Measurements from ENCODE around the gene WDR45.
A peak's percentile ranks its signal among the peaks of the same experiment; 100 is the strongest.

The WDR45 gene

DNA sequence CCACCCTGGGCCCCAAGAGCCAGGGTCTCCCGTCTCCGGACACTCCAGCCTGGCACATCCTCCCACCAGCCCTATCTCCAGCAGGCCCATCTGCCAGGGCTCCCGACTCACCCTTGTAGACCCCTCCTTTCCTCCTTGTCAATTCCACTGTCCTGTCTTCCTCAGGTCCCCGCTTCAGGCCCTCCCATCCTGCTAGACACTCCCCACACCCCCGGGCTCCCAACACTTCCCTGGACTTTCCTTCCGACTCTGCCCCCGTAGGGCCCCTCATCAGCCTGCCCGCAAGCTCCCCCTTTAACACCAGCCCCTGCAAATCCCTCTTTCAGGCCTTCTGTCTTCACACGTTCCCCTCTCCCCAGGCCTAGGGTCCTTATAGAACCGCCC, 7.0 kb downstream of the WDR45 start:
- Histone ChIP-seq H3K9ac (ENCODE audit: low read length) (peak overlapping the region; percentile 8), H3K4me1 (ENCODE audit: control insufficient read depth, insufficient read depth, low read length) (peaks cover 18% of the 10 kb centered on the region), H3K4me3 (ENCODE audit: low read length) (no peak overlapping the region), H3K36me3 (ENCODE audit: control insufficient read depth, insufficient read depth, low read length) (no peaks in the 10 kb centered on the region), H3K9me3 (ENCODE audit: control insufficient read depth, low read length) (no peaks in the 10 kb centered on the region), H3K27me3 (ENCODE audit: control insufficient read depth, insufficient read depth, low read length) (no peaks in the 10 kb centered on the region)

DNA sequence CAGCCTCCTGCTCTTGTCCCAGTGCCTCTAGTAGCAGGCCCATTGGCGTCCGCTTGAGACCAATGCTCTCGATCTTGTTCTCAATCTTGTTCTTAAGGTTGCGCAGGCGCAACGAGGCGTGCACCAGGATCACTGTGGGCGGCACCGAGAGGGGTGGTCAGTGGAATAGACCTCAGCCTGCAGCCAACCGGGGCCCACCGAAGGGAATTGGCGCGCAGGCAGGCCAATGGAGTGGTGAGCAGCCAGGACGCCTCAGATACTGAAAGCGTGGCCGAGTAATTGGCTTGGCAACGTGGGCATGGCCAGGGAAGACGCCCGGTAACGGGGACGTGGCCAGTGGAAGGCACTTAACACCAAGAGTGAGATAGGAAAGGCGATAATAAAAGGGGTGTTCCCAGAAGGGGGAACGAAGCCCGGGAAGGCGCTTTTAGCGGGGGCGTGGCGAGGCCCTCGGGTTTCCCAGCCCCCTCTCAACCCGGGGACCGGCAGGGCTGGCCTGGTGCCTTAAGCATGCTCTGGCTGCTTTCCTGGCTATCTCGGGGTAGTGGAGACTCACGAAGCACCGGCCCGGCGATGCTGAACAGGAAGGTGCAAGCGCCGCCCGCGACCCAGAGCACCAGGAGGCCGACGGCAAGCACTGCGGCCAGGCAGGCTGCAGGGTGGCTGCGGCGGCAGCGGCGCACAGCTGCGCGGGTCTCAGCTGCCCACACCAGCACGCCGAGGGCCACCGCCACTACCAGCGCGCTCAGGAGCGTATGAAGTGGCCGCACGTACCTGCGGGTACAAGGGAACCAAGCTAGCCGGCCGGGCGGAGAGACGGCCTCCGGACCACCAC, 7.6 kb downstream of the WDR45 start:
- H3K4me3 ChIP-seq (ENCODE audit: low read length), result no peak overlapping the region
- H3K9ac ChIP-seq (ENCODE audit: low read length), result peak overlapping the region; percentile 8
- no peaks in the 10 kb centered on the region for H3K36me3 ChIP-seq (ENCODE audit: control insufficient read depth, insufficient read depth, low read length)
- H3K4me1 ChIP-seq (ENCODE audit: control insufficient read depth, insufficient read depth, low read length), result peaks cover 18% of the 10 kb centered on the region
- no peaks in the 10 kb centered on the region for H3K9me3 ChIP-seq (ENCODE audit: control insufficient read depth, low read length)
- H3K27me3 ChIP-seq (ENCODE audit: control insufficient read depth, insufficient read depth, low read length), result no peaks in the 10 kb centered on the region

DNA sequence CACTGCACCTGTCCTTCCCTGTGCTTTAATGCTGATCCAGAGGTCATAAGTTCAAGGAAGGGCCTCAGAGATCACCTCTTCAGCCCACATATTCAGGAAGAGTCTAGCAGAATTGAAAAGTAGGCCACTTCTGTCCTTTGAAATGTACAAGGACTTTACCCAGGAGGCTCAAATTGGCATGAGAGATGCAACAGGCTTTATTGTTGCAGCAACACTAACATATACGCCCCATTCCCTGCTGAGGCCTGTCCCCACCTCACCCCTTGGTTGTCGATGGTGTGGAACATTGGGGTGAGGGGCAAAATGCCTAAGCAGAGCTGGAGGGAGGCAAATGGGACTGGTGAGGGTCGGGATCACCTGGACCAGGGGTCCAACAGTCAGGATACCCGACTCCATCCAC, 8.7 kb downstream of the WDR45 start:
- H3K36me3 ChIP-seq (ENCODE audit: control insufficient read depth, insufficient read depth, low read length), result no peaks in the 10 kb centered on the region
- no peak overlapping the region for H3K9ac ChIP-seq (ENCODE audit: low read length)
- peaks cover 18% of the 10 kb centered on the region for H3K4me1 ChIP-seq (ENCODE audit: control insufficient read depth, insufficient read depth, low read length)
- H3K27me3 ChIP-seq (ENCODE audit: control insufficient read depth, insufficient read depth, low read length), result no peaks in the 10 kb centered on the region
- H3K4me3 ChIP-seq (ENCODE audit: low read length), result no peak overlapping the region
- no peaks in the 10 kb centered on the region for H3K9me3 ChIP-seq (ENCODE audit: control insufficient read depth, low read length)

DNA sequence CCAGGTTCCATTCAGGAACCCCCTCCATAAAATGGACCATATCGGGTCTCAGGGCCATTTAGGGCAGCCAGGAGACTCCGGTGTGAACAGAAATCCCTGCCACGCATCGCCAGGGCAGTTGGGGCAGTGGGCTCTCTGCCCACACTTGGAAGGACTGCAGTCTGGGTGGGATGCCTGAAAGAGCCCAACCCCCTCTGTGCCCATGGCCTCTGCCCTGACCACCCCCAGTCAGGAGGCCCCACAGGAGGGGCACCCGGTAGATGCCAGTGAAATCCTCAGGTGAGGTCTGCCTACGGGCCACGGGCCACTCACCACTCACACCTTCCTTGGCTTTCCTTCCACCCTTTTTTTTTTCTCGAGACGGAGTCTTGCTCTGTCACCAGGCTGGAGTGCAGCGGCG, 10.6 kb downstream of the WDR45 start:
- Histone ChIP-seq H3K4me1 (ENCODE audit: control insufficient read depth, insufficient read depth, low read length) (peaks cover 15% of the 10 kb centered on the region), H3K27me3 (ENCODE audit: control insufficient read depth, insufficient read depth, low read length) (no peaks in the 10 kb centered on the region), H3K36me3 (ENCODE audit: control insufficient read depth, insufficient read depth, low read length) (no peaks in the 10 kb centered on the region), H3K4me3 (ENCODE audit: low read length) (no peak overlapping the region), H3K9ac (ENCODE audit: low read length) (no peak overlapping the region), H3K9me3 (ENCODE audit: control insufficient read depth, low read length) (no peaks in the 10 kb centered on the region)

DNA sequence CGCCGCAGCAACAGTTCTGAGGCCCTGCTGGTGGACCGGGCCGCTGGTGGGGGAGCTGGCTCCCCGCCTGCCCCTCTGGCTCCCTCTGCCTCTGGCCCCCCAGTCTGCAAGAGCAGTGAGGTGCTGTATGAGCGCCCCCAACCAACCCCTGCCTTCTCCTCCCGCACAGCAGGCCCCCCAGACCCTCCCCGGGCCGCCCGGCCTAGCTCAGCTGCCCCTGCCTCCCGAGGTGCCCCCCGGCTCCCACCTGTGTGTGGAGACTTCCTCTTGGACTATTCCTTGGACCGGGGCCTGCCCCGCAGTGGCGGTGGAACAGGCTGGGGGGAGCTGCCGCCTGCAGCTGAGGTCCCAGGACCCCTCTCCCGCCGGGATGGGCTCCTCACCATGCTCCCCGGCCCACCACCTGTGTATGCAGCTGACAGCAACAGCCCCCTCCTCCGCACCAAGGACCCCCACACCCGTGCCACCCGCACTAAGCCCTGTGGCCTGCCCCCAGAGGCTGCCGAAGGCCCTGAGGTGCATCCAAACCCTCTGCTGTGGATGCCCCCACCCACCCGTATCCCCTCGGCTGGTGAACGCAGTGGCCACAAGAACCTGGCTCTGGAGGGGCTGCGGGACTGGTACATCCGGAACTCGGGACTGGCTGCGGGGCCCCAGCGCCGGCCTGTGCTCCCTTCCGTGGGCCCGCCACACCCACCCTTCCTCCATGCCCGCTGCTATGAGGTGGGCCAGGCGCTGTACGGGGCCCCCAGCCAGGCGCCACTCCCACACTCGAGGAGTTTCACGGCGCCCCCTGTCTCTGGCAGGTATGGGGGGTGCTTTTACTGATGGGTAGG, 12.2 kb downstream of the WDR45 start:
- H3K9me3 ChIP-seq (ENCODE audit: control insufficient read depth, low read length), result no peaks in the 10 kb centered on the region
- no peak overlapping the region for H3K4me3 ChIP-seq (ENCODE audit: low read length)
- no peaks in the 10 kb centered on the region for H3K27me3 ChIP-seq (ENCODE audit: control insufficient read depth, insufficient read depth, low read length)
- H3K4me1 ChIP-seq (ENCODE audit: control insufficient read depth, insufficient read depth, low read length), result peaks cover 7% of the 10 kb centered on the region
- no peak overlapping the region for H3K9ac ChIP-seq (ENCODE audit: low read length)
- no peaks in the 10 kb centered on the region for H3K36me3 ChIP-seq (ENCODE audit: control insufficient read depth, insufficient read depth, low read length)

DNA sequence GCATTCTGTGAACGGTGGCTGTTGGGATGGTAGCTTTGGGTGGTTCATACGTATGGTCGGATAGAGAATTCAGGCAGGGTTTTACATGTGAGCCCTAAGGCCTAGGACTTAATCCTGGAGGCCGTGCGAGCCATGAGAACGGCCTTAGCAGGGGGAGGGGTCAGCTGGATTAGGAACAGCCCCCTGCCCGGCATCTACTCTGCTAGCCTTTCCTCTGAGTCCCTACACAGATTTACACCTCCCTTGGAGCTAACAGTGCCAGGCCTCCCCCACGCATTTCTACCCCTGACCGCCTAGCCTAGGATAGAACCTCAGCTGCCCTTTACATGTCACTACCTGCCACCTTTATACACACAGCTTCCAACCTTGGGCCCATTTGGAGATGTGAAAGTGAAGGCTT, 13.0 kb downstream of the WDR45 start:
- Histone ChIP-seq H3K4me3 (ENCODE audit: low read length) (no peak overlapping the region), H3K9ac (ENCODE audit: low read length) (no peak overlapping the region), H3K9me3 (ENCODE audit: control insufficient read depth, low read length) (no peaks in the 10 kb centered on the region), H3K4me1 (ENCODE audit: control insufficient read depth, insufficient read depth, low read length) (peaks cover 1% of the 10 kb centered on the region), H3K36me3 (ENCODE audit: control insufficient read depth, insufficient read depth, low read length) (no peaks in the 10 kb centered on the region), H3K27me3 (ENCODE audit: control insufficient read depth, insufficient read depth, low read length) (no peaks in the 10 kb centered on the region)

DNA sequence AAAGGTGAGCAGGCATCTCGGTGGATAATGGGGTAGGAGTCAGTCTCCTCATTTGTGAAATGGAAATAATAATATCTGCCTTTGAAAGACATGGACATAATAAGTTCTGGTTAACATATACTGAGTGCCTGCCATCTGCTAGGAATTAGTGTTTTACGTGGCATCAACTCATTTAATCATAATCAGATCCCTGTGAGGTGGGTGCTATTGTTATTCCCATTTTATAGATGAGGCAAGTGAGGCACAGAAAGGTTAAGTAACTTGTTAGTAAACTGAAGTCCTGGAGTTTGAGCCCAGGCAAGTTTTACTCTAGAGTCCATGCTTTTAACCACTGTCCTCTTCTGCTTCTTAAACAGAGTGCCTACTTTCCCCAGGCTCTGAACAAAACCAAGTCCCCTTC, 13.4 kb downstream of the WDR45 start:
- no peak overlapping the region for H3K4me3 ChIP-seq (ENCODE audit: low read length)
- H3K4me1 ChIP-seq (ENCODE audit: control insufficient read depth, insufficient read depth, low read length), result no peaks in the 10 kb centered on the region
- no peaks in the 10 kb centered on the region for H3K36me3 ChIP-seq (ENCODE audit: control insufficient read depth, insufficient read depth, low read length)
- H3K9me3 ChIP-seq (ENCODE audit: control insufficient read depth, low read length), result no peaks in the 10 kb centered on the region
- H3K27me3 ChIP-seq (ENCODE audit: control insufficient read depth, insufficient read depth, low read length), result no peaks in the 10 kb centered on the region
- H3K9ac ChIP-seq (ENCODE audit: low read length), result no peak overlapping the region

DNA sequence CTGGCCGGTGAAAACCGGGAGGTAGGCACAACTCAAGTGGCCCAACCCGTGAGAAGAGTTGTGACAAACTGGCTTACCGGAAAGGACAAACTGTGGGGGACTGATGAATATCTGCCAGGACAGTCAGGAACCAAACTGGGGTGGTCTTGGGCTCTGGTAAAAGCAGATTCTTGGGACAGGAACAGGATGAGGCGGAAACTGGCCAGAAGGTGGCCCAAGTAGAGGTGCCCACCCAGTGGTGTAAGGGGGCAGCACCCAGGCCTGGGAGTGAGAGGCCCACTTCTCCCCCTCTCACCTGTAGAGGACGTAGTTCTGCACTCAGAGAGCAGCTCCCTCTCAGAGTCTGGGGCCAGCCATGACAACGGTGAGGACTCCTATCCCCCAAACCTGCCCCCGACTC, 15.0 kb downstream of the WDR45 start:
- Histone ChIP-seq H3K9ac (ENCODE audit: low read length) (no peak overlapping the region), H3K27me3 (ENCODE audit: control insufficient read depth, insufficient read depth, low read length) (no peaks in the 10 kb centered on the region), H3K4me3 (ENCODE audit: low read length) (no peak overlapping the region)

DNA sequence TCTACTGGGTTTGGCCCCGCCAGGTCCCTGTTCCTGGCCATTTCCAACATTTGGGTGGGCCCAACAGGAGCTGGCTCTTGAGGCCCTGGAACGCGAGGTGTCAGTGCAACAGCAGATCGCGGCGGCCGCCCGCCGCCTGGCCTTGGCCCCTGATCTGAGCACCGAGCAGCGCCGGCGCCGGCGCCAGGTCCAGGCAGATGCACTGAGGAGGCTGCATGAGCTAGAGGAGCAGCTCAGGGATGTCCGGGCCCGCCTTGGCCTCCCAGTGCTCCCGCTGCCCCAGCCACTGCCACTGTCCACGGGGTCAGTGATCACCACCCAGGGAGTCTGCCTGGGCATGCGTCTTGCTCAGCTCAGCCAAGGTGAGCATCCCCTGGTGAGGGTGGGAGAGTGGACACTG, 15.4 kb downstream of the WDR45 start:
- no peak overlapping the region for H3K9ac ChIP-seq (ENCODE audit: low read length)
- no peaks in the 10 kb centered on the region for H3K36me3 ChIP-seq (ENCODE audit: control insufficient read depth, insufficient read depth, low read length)
- H3K9me3 ChIP-seq (ENCODE audit: control insufficient read depth, low read length), result no peaks in the 10 kb centered on the region
- H3K27me3 ChIP-seq (ENCODE audit: control insufficient read depth, insufficient read depth, low read length), result no peaks in the 10 kb centered on the region
- no peak overlapping the region for H3K4me3 ChIP-seq (ENCODE audit: low read length)
- H3K4me1 ChIP-seq (ENCODE audit: control insufficient read depth, insufficient read depth, low read length), result peaks cover 3% of the 10 kb centered on the region

More for the DNA sequence above, 15.0 kb downstream of the WDR45 start:
- Histone ChIP-seq H3K36me3 (ENCODE audit: control insufficient read depth, insufficient read depth, low read length) (no peaks in the 10 kb centered on the region), H3K9me3 (ENCODE audit: control insufficient read depth, low read length) (no peaks in the 10 kb centered on the region), H3K4me1 (ENCODE audit: control insufficient read depth, insufficient read depth, low read length) (peaks cover 3% of the 10 kb centered on the region)

DNA sequence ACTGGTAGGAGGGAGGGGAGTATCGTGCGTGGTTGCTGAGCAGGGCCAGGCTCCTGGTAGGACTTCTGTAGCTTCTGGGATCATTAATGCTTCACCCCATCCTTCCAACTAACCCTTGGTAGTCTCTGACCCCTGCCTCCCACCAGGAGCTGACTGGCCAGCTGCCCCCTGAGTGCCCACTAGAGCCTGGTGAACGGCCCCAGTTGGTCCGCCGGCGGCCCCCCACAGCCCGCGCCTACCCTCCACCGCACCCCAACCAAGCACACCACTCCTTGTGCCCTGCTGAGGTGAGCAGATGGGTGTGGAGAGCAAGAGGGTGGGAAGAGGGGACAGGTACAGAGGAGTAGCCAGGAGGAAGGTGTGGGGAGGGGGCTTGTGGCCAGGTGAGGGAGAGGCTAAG, 16.0 kb downstream of the WDR45 start:
- Histone ChIP-seq H3K36me3 (ENCODE audit: control insufficient read depth, insufficient read depth, low read length) (no peaks in the 10 kb centered on the region), H3K9me3 (ENCODE audit: control insufficient read depth, low read length) (no peaks in the 10 kb centered on the region), H3K27me3 (ENCODE audit: control insufficient read depth, insufficient read depth, low read length) (no peaks in the 10 kb centered on the region), H3K4me1 (ENCODE audit: control insufficient read depth, insufficient read depth, low read length) (peaks cover 4% of the 10 kb centered on the region), H3K4me3 (ENCODE audit: low read length) (no peak overlapping the region), H3K9ac (ENCODE audit: low read length) (no peak overlapping the region)

DNA sequence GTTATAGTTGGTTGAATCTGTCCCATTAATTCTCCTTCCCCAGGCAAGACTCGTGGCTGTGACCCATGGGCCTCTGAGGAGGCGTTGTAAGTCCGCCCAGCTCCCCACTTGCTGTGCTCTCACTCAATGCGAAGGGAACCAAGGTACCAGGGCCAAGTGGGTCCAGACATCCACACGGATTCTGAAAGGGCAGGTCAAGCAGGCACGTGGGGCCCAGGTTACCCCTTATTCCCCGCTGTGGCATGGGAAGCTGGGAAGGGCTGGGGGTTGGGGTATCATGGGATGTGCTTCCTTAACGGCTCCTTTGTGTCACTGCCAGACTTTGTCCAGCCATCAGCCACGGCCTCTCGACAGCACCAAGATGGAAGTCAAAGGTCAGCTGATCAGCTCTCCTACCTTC, 17.8 kb downstream of the WDR45 start:
- Histone ChIP-seq H3K27me3 (ENCODE audit: control insufficient read depth, insufficient read depth, low read length) (no peaks in the 10 kb centered on the region), H3K36me3 (ENCODE audit: control insufficient read depth, insufficient read depth, low read length) (no peaks in the 10 kb centered on the region), H3K4me1 (ENCODE audit: control insufficient read depth, insufficient read depth, low read length) (peaks cover 7% of the 10 kb centered on the region), H3K4me3 (ENCODE audit: low read length) (no peak overlapping the region), H3K9me3 (ENCODE audit: control insufficient read depth, low read length) (no peaks in the 10 kb centered on the region), H3K9ac (ENCODE audit: low read length) (no peak overlapping the region)

DNA sequence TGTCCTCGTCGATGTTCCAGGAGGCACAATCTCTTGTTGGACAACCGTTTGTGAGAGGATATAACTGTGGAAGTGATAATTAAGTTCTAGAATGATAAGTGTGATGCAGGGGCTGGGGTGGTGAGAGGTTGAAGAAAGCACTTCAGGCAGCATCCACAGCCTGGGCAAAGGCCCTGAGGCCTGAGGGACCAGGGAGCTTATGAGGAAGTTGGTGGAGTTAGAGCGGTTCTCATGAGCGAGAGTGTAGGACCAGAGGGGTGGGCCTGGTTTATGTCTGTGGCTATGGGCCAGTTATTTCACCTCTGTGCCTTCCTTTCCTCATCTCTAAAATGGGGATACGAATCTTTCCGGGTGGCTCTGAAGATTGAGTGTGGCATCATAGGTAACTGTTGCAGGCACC, 18.2 kb downstream of the WDR45 start:
- Histone ChIP-seq H3K9ac (ENCODE audit: low read length) (no peak overlapping the region), H3K27me3 (ENCODE audit: control insufficient read depth, insufficient read depth, low read length) (no peaks in the 10 kb centered on the region), H3K4me1 (ENCODE audit: control insufficient read depth, insufficient read depth, low read length) (peaks cover 7% of the 10 kb centered on the region), H3K36me3 (ENCODE audit: control insufficient read depth, insufficient read depth, low read length) (no peaks in the 10 kb centered on the region), H3K9me3 (ENCODE audit: control insufficient read depth, low read length) (no peaks in the 10 kb centered on the region), H3K4me3 (ENCODE audit: low read length) (no peak overlapping the region)

All from mucosa of stomach (tissue), 1 donor.